SU-DHL-6 (cell line): ENCODE data around the gene PKN3.

Source experiments
- EZH2phosphoT487 ChIP-seq: fragments of 200-600 bp; sonication (generic), shearing (Covaris generic); conservative IDR thresholded peaks from 2 replicates; pipeline ENCODE4 v1.6.1; 2018; ENCODE audit warnings: mild to moderate bottlenecking, antibody characterized with exemption, low read length, moderate library complexity, mixed read lengths
- TF ChIP-seq, protein P1 (sequence below): fragments of 200-600 bp; sonication (generic); IDR thresholded peaks from one replicate; pipeline ENCODE4 v1.5.1; 2017; ENCODE audit warnings: antibody characterized with exemption, mild to moderate bottlenecking, low read length, moderate library complexity; ENCODE audit not compliant: insufficient read depth, poor library complexity, severe bottlenecking

DNA sequence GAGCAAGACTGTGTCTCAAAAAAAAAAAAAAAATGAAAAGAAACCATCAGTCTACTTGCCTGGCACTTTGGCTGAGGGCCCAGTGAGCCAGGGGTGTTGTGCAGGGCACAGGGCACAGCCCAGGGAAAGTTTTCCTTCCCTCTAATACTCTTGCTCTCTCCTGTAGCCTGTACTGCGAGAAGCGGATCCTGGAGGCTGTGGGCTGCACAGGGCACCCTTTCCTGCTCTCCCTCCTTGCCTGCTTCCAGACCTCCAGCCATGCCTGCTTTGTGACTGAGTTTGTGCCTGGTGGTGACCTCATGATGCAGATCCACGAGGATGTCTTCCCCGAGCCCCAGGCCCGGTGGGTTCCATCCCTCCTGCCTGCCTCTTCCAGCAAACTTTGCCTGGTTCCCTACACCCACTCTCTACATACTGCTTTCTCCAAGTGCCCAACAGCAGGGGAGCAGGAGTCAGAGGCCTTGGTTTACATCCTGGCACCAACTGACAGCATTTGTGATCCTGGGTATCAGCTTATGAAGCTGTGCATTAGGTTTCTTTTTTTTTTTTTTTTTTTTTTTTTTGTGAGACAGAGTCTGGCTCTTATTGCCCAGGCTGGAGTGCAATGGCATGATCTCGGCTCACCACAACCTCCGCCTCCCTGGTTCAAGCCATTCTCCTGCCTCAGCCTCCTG lies 14.4 kb downstream of the PKN3 start:
- TF ChIP-seq EZH2phosphoT487 = no peak
- TF ChIP-seq, protein P1, sequence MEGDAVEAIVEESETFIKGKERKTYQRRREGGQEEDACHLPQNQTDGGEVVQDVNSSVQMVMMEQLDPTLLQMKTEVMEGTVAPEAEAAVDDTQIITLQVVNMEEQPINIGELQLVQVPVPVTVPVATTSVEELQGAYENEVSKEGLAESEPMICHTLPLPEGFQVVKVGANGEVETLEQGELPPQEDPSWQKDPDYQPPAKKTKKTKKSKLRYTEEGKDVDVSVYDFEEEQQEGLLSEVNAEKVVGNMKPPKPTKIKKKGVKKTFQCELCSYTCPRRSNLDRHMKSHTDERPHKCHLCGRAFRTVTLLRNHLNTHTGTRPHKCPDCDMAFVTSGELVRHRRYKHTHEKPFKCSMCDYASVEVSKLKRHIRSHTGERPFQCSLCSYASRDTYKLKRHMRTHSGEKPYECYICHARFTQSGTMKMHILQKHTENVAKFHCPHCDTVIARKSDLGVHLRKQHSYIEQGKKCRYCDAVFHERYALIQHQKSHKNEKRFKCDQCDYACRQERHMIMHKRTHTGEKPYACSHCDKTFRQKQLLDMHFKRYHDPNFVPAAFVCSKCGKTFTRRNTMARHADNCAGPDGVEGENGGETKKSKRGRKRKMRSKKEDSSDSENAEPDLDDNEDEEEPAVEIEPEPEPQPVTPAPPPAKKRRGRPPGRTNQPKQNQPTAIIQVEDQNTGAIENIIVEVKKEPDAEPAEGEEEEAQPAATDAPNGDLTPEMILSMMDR = no peak
